GM18907 (cell line): ENCODE measurements around the gene CDK14.
A peak's percentile ranks its signal among the peaks of the same experiment; 100 is the strongest.

ENCODE experiments used
- ATAC-seq: cut with Tn5 transposase; IDR thresholded peaks from one replicate; pipeline ENCODE4 v1.9.1; 2021; ENCODE audit warnings: mild to moderate bottlenecking, moderate library complexity; ENCODE audit not compliant: unreplicated experiment

Gene CDK14

GRCh38 chr7:91034459-91035368, 438.6 kb downstream of the CDK14 start:
- ATAC-seq: peak; percentile 65

DNA sequence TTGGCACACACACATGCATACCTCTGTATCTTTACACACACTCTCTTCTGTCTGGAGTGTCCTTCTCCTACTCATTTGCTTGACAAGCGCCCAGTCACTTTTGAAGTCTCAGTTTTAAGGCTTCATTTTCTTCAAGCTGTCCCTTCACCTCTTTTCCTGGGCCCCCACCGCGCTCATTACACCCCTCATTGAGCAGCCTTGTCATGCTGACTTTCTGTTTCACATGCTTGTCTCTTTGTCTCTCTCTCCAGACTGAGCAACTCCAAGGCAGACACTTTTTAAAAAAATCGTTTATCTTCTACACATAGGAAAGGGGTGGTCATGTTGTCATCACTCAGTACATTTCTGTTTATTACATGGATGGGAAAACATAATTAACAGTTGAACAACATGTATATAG, 442.9 kb downstream of the CDK14 start:
- no peak for ATAC-seq

GRCh38 chr7:91041141-91041540, 445.0 kb downstream of the CDK14 start:
- no peak for ATAC-seq

DNA sequence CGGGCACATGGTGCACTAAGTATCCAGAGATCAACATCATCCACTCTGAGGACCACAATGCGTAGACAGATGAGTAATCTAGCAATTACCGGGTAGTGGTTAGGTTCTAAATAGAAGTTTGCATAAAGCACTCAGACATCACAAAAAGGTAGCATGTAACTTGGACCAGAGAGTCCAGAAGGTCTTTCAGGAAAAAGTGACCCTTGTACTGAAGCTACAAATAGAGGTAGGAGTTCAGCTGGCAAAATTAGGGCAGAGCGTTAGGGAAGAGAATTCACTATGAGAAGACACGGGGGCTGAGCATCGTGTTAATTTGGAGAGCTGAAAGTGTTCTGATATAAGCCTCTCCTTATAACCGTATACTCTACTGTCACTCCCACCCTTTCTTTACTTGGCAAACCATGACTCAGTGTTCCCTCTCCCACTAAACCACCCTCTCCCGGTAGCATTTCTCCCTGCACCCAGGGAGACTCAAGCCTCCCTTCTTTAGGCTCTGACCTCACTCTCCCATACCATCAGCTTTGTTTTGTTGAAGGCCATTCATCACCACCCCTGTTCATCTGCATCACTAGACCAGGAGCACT, 445.9 kb downstream of the CDK14 start:
- ATAC-seq: no peak

DNA sequence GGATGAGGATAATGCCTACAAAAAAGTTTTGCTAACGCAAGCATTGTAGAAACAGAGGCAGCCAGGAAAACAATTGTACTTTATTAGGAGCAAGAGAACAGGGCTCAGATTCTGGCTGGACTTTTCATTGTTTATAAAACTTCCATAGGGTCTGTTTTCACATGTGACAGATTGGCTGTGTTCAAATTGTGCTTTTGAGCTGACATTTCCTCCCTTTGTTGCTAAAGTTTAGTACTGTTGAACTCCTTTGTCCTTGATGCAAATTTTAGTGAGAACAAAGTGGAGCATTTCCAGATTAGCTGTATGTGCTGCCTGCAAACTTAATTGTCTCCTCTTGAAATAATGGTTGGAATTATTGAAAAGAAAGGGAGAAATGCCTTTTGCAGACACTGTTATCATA, 447.1 kb downstream of the CDK14 start:
- ATAC-seq: no peak

- ATAC-seq: no peak
Observed at GRCh38 chr7:91043924-91044645, 448.0 kb downstream of the CDK14 start.

DNA sequence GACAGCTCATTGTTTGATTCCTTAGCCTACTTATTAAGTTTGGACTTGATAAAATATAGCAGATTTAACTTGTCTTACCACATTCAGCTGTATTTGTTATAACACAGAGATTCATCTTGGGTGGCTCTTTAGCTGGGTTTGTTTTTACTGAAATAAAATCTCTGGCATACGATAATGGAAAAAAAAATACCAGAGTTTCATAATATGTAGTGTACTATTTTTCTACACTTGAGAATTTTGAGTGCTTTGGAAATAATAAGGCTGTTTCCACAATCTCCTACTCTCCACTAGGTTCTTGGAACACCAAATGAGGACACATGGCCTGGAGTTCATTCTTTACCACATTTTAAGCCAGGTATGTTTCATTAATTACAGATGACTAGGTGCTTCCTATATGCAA, 449.5 kb downstream of the CDK14 start:
- no peak for ATAC-seq

- no peak for ATAC-seq
Observed at GRCh38 chr7:91046322-91047089, 450.4 kb downstream of the CDK14 start.

GRCh38 chr7:91047636-91048035, 451.5 kb downstream of the CDK14 start:
- ATAC-seq: no peak

DNA sequence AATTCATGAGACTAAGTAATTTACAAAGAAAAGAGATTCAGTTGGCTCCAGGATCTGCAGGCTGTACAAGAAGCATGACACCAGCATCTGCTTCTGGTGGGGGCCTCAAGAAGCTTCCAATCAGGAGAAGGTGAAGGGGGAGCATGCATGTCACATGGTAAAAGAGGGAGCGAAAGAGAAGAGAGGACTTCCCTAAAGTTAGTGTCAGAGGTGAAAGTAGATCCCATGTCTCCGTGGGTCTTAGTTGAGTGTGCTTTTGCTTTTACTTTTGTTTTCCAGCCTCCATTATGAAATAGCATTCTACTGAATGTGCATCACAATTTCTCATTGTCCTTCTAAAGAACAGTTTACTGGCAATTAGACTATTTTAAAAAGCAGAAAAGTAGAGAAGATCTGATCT, 454.6 kb downstream of the CDK14 start:
- ATAC-seq: peak; percentile 77

GRCh38 chr7:91051966-91052365, 455.8 kb downstream of the CDK14 start:
- ATAC-seq: no peak

GRCh38 chr7:91054374-91054773, 458.3 kb downstream of the CDK14 start:
- no peak for ATAC-seq

GRCh38 chr7:91055219-91055618, 459.1 kb downstream of the CDK14 start:
- no peak for ATAC-seq

- no peak for ATAC-seq
Observed at GRCh38 chr7:91062713-91063112, 466.6 kb downstream of the CDK14 start.

GRCh38 chr7:91064052-91064451, 467.9 kb downstream of the CDK14 start:
- ATAC-seq: no peak

GRCh38 chr7:91064938-91065337, 468.8 kb downstream of the CDK14 start:
- ATAC-seq: no peak

- ATAC-seq: no peak
Observed at GRCh38 chr7:91066627-91067026, 470.5 kb downstream of the CDK14 start.

DNA sequence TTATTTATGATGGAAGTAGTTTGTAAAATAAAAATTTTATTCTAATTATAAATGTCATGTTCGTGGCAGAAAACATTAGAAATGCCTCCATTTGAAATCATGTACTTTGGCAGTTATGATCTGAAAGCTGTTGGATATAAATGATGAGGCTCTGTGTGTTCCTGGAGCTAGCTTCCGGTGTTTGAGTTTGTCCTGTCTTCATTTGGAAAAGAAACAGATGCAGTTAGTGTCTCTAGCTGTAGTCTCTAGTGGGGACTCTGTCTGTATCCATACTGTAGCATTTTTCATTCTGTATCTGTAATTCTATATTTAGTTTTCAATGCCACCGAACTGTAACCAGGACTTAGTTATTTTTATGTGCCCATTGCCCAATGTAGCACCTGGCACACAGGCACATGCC, 471.1 kb downstream of the CDK14 start:
- no peak for ATAC-seq

- no peak for ATAC-seq
Observed at GRCh38 chr7:91068136-91068795, 472.1 kb downstream of the CDK14 start.

DNA sequence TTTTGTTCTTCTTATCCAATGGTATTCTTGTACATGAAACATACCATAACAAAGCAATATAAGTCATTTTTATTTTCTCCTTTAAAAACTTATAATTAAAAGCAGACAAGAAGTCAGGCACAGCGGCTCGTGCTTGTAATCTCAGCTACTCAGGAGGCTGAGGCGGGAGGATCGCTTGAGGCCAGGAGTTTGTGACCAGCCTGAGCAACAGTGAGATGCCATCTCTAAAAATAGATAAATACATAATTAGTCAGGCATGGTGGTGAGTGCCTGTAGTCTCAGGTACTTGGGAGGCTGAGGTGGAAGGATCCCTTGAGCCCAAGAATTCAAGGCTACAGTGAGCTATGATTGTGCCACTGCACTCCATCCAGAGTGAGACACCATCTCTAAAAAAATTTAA, 473.0 kb downstream of the CDK14 start:
- ATAC-seq: no peak

DNA sequence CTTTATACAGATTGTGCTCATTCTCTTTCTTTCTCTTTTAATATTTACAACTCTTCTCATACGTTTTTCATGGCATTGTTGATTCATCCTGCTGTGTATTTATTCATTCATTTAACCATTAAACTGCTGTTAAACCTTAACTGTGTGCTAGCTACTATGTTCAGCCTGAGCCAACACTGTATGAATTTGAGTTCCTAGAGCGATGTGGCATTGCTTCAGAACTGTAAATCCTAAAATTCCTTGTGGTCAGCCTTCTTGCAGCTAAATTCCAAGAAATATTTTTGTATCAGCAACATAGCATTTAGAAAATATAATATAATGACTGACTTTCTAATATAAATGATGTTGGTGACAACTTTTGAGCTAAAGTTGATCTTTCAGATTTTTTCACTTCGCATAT, 483.4 kb downstream of the CDK14 start:
- no peak for ATAC-seq
